HFF-Myc (cell line): ENCODE measurements around the gene JSRP1.
"Not testable (repeated sequence)": the region's sequence is repeated elsewhere in the genome, so short reads cannot be mapped to it uniquely, and the experiment has no call there.

Source experiments
- DNase-seq: peaks from one replicate; pipeline ENCODE4 v3.0.0-alpha.2; 2011; ENCODE audit warnings: low read depth; ENCODE audit errors: extremely low read depth
- H3K4me3 ChIP-seq: replicated peaks from 2 replicates; pipeline ENCODE4 v1.5.1; 2011; ENCODE audit warnings: low read depth, mild to moderate bottlenecking, control low read depth, low read length
- CTCF ChIP-seq: IDR thresholded peaks from 2 replicates; pipeline ENCODE4 v1.5.1; 2012; ENCODE audit warnings: mild to moderate bottlenecking, low read depth, low read length, control low read depth; ENCODE audit errors: missing control alignments

Gene JSRP1

DNA sequence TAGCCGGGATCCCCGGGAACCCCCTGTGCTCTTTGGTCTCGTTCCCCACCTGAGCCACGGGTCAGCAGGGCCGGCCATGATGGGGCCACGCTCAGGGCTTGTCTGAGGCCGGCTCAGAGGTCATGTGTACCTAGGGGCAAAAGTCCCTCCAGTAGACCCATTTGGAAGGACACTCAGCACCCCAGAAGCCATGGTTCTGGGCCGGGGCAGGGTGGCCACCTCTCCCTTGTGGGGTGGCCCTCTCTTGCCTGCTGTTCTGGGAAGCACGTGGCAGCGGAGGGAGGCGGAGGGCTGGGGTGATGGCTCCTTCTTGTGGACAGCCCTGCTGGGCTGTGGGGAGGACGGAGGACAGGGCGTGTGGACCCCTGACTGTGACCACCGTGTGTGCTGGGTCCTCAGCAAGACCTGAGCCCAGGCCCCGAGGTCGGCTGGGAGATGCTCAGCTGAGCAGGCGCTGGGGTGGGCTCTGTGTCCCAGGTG lies 32.2 kb upstream of the JSRP1 start:
- no peak for TF ChIP-seq CTCF
- DNase-seq = no peak
- no peak overlapping the region for H3K4me3 ChIP-seq

GRCh38 chr19:2287585-2288337 lies 31.5 kb upstream of the JSRP1 start:
- no peak for TF ChIP-seq CTCF
- no peak overlapping the region for H3K4me3 ChIP-seq
- DNase-seq = no peak

- no peak overlapping the region for H3K4me3 ChIP-seq
- DNase-seq = no peak
- no peak for TF ChIP-seq CTCF
These were observed 30.4 kb upstream of the JSRP1 start for GRCh38 chr19:2286402-2287140.

DNA sequence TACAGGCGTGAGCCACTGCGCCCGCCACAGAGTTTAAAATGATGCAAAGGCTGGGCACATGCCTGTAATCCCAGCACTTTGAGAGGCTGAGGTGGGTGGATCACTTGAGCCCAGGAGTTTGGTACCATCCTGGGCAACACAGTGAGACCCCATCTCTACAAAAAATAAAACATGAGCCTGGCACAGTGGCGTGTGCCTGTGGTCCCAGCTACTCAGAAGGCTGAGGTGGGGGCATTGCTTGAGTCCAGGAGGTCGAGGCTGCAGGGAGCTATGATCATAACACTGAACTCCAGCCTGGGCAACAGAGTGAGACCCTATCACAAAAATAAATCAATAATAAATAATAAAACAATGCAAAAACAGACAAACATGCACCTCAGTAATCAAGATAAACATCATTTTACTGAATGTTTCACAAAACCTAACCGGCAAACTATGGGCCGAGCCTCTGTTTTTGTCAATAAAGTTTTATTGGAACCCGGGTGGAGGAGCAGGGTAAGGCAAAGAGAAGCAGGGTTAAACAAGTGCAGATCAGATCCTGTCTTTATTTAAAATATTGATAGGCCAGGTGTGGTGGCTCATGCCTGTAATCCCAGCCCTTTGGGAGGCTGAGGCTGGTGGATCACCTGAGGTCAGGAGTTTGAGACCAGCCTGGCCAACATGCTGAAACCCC lies 27.8 kb upstream of the JSRP1 start:
- TF ChIP-seq CTCF = no peak
- no peak overlapping the region for H3K4me3 ChIP-seq
- no peak for DNase-seq

DNA sequence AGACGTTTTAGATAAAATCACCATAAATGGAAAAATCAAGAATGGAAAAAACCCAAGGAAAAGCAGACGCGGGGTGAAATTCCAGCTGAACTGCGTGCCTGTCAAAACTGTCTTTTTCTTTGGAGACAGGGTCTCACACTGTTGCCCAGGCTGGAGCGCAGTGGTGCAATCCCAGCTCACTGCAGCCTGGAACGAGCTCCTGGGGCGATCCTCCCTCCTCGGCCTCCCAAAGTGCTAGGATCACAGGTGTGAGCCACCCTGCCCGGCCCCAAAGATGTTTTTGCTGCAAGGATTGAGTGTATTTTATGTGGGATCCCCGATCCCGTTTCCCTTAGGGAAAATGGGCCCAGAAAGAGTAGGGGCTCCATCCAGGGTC lies 26.6 kb upstream of the JSRP1 start:
- no peak overlapping the region for H3K4me3 ChIP-seq
- DNase-seq = no peak
- TF ChIP-seq CTCF = no peak

DNA sequence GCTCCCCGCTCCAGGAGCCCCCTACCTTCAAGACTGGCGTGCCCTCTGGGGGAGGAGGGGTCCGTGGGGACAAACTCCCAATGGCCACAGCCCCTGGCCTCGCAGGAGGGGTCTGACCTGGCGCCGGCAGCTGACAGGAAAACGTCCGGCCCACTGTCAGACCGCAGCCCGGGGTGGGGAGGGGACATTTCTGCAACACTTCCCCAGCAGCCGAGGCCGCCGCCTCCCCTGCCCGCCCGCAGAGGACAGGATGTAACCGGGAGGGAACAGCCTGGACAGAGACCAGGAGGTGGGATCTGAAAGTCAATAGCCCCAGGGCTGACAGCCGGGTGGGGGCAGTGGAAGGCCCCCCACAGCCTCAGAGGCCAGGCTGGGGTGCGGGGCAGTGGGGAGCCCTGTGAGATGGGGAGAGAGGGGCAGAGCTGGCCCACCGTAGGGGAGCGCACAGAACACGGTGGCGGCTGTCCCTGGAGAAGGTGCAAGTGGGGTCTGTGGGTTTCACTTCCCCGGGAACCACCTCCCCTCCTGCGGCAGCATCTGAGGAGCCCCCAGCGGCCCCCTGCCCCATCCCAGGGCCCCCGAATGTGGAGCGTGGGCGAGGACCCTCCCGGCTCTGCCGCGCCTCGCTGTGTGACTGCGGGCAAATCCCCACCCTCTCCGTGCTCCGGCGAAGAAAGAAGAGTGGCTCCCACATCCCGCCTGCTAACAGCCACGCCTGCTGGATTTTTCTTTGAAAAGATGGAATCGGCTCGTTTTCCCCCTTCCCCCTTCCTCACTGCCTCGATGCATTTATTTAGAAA lies 26.0 kb upstream of the JSRP1 start, which contains the start of gene PEAK3:
Gene PEAK3, minus strand, starts transcription at position 114 of the 800 bp plus-strand sequence. CDS start 1,244 bp downstream, outside the sequence.
- TF ChIP-seq CTCF = no peak
- peak within 1 kb of the TSS; percentile 22 for H3K4me3 ChIP-seq
- DNase-seq = no peak

DNA sequence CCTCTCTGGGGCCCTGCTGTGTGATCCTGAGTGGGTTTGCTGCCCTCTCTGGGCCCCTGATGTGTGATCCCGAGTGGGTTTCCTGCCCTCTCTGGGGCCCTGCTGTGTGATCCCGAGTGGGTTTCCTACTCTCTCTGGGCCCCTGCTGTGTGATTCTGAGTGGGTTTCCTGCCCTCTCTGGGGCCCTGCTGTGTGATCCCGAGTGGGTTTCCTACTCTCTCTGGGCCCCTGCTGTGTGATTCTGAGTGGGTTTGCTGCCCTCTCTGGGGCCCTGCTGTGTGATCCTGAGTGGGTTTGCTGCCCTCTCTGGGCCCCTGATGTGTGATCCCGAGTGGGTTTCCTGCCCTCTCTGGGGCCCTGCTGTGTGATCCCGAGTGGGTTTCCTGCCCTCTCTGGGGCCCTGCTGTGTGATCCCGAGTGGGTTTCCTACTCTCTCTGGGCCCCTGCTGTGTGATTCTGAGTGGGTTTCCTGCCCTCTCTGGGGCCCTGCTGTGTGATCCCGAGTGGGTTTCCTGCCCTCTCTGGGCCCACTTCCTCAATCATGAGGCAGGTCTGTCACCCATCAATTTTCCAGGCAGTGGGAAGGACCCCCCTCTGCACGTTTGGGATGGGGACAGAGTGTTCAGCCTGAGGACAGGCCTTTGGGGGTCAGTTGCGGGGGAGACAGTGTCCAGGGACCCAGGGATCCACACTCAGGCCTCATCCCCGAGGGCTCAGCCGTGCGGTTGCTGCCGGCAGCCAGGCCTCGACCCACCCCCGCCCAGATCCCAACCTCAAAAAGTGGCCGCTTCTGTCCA lies 25.2 kb upstream of the JSRP1 start:
- peak overlapping the region; percentile 22 for H3K4me3 ChIP-seq
- not testable (repeated sequence) for DNase-seq
